ENCODE data around the gene CYB5RL. TPM values are rescaled to one million over a fixed set of nuclear protein-coding genes. Genes with fewer than 3 reads are reported as not detected.

The CYB5RL gene
- total RNA-seq, 1 experiment from 2014 or later = 13.1 TPM

DNA sequence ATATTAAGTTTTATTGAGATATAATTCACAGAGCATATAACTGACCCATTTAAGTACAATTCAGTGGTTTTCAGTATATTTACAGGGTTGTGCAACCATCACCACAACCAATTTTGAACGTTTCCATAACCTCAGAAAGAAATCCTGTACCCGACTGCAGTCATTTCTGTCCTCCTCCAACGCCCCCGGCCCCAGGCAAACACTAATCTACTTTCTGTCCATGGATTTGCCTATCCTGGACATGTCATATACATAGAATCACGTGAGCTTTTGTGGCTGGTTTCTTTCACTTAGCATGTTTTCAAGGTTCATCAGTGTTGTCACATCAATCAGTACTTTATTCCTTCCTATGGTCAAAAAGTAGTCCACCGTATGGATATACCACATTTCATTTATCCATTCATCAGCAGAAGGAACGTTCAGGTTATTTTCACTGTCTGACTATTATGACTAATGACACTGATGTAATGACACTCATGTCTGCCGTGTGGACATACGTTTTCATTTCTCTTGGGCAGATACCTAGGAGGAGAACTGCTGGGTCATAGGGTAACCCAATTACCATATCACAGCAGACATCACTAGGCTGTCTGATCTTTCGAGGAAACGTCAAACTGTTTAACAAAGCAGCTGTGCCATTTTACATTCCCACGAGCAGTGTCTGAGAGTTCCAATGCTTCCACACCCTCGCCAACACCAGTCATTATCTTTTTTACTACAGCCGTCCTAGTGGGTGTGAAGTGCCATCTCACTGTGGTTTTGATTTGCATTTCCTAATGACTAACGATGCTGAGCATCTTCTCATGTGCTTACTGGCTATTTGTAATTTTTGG is 30.9 kb upstream of the CYB5RL start (continued):
- TF ChIP-seq, protein P1, sequence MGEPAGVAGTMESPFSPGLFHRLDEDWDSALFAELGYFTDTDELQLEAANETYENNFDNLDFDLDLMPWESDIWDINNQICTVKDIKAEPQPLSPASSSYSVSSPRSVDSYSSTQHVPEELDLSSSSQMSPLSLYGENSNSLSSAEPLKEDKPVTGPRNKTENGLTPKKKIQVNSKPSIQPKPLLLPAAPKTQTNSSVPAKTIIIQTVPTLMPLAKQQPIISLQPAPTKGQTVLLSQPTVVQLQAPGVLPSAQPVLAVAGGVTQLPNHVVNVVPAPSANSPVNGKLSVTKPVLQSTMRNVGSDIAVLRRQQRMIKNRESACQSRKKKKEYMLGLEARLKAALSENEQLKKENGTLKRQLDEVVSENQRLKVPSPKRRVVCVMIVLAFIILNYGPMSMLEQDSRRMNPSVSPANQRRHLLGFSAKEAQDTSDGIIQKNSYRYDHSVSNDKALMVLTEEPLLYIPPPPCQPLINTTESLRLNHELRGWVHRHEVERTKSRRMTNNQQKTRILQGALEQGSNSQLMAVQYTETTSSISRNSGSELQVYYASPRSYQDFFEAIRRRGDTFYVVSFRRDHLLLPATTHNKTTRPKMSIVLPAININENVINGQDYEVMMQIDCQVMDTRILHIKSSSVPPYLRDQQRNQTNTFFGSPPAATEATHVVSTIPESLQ (CRISPR knock-in tag; IDR thresholded peaks at IDR 0.05) = no peak

DNA sequence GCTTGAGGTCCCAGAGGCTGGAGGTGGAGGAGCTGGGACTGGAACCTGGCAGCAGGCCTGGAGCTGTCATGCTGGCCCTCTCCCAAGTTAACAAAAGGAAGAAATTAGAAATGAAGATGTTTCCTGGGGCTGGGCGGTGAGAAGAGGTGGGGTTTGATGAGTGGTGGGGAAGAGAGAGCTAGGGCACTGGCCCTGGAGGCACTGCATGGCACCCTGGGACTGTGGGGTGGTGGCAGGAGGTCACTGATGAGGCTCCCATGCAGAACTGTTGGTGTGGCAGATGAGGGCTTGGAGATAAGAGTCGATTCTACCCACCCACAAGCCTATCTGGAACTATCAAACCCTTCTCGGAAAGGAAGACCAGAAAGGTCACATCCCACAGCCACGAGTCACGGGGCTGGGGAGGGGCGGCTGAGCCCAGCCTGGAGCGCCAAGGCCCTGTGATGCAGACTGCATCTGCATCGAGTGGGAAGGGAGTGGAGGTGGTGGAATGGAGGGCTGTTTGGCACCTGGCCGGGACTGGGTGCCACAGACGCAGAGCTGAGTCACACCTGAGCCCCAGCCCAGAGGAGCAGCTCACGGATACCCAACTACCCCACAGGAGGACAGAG is 29.6 kb upstream of the CYB5RL start:
- Mint-ChIP-seq H3K4me1 (peaks cover 16% of the 10 kb centered on the region), H3K27me3 (ENCODE audit: low read depth) (no peaks in the 10 kb centered on the region), H3K4me3 (no peak overlapping the region), H3K9me3 (no peaks in the 10 kb centered on the region), H3K27ac (peak overlapping the region; percentile 22; the same call in 1 of the 2 replicates), H3K36me3 (peaks cover 30% of the 10 kb centered on the region)
- ATAC-seq (no peak; the same call in 1 of the 2 replicates), DNase-seq (ENCODE audit: low spot score) (no peak)
- ChIA-PET POLR2A (interaction anchor here (1.2 kb wide), 1 partner anchor 81 kb away, joined by 3 read pairs; no protein-coding TSS in a partner anchor), CTCF (interaction anchor here (0.8 to 1.2 kb wide), 2 partner anchors 48 to 260 kb away, joined by 3 to 4 read pairs; no protein-coding TSS in a partner anchor)
- TF ChIP-seq HMGXB4 (CRISPR knock-in tag; IDR thresholded peaks at IDR 0.05) (no peak), SP1 (CRISPR knock-in tag; conservative IDR thresholded peaks at IDR 0.05) (no peak), ELF4 (CRISPR knock-in tag; IDR thresholded peaks at IDR 0.05; ENCODE audit: low read depth) (no peak), TEAD1 (CRISPR knock-in tag; IDR thresholded peaks at IDR 0.05) (no peak), ETV6 (CRISPR knock-in tag; IDR thresholded peaks at IDR 0.05) (no peak), ATF1 (CRISPR knock-in tag; IDR thresholded peaks at IDR 0.05) (no peak), ZNF396 (CRISPR knock-in tag; IDR thresholded peaks at IDR 0.05; ENCODE audit: borderline replicate concordance) (no peak)
- TF ChIP-seq, protein P2, sequence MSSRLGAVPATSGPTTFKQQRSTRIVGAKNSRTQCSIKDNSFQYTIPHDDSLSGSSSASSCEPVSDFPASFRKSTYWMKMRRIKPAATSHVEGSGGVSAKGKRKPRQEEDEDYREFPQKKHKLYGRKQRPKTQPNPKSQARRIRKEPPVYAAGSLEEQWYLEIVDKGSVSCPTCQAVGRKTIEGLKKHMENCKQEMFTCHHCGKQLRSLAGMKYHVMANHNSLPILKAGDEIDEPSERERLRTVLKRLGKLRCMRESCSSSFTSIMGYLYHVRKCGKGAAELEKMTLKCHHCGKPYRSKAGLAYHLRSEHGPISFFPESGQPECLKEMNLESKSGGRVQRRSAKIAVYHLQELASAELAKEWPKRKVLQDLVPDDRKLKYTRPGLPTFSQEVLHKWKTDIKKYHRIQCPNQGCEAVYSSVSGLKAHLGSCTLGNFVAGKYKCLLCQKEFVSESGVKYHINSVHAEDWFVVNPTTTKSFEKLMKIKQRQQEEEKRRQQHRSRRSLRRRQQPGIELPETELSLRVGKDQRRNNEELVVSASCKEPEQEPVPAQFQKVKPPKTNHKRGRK (CRISPR knock-in tag; IDR thresholded peaks at IDR 0.05; ENCODE audit: borderline replicate concordance) = no peak
- TF ChIP-seq, protein P3, sequence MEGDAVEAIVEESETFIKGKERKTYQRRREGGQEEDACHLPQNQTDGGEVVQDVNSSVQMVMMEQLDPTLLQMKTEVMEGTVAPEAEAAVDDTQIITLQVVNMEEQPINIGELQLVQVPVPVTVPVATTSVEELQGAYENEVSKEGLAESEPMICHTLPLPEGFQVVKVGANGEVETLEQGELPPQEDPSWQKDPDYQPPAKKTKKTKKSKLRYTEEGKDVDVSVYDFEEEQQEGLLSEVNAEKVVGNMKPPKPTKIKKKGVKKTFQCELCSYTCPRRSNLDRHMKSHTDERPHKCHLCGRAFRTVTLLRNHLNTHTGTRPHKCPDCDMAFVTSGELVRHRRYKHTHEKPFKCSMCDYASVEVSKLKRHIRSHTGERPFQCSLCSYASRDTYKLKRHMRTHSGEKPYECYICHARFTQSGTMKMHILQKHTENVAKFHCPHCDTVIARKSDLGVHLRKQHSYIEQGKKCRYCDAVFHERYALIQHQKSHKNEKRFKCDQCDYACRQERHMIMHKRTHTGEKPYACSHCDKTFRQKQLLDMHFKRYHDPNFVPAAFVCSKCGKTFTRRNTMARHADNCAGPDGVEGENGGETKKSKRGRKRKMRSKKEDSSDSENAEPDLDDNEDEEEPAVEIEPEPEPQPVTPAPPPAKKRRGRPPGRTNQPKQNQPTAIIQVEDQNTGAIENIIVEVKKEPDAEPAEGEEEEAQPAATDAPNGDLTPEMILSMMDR (IDR thresholded peaks at IDR 0.05) = no peak

DNA sequence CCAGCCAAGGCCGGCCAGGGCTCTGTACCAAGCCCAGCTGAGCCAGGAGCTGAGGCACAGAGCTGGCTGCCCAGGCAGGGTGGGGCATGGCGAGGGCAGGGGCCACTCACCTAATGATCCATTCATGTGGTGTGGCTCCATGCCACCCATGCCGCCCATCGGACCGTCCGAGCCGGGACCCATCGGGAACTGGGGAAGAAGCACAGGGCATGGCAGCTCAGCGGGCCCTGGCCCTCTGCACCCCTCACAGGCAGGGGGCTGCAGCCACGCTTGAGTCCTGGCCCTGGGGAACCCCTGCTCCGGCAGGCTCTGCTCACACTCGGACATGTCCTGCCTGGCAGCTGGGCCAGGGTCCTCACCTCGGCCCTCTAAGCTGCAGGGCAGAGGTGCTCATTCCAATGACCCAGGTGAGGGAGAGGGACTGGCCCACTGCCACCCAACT is 28.8 kb upstream of the CYB5RL start:
- no peak for ATAC-seq

More for the DNA sequence above, 28.8 kb upstream of the CYB5RL start:
- Mint-ChIP-seq H3K4me3 (no peak overlapping the region), H3K27me3 (ENCODE audit: low read depth) (no peaks in the 10 kb centered on the region), H3K4me1 (peaks cover 19% of the 10 kb centered on the region), H3K27ac (peak overlapping the region; percentile 67; the same call in 1 of the 2 replicates), H3K36me3 (peaks cover 28% of the 10 kb centered on the region), H3K9me3 (no peaks in the 10 kb centered on the region)
- DNase-seq (ENCODE audit: low spot score) = no peak
- ChIA-PET CTCF (interaction anchor here (0.8 to 2.1 kb wide), 16 partner anchors 24 to 320 kb away, joined by 3 to 11 read pairs (median 4); partner anchors contain the start of gene ACOT11), POLR2A (interaction anchor here (0.6 to 1.2 kb wide), 2 partner anchors 82 to 85 kb away, joined by 3 to 4 read pairs; no protein-coding TSS in a partner anchor)
- TF ChIP-seq KAT7 (CRISPR knock-in tag; IDR thresholded peaks at IDR 0.05; ENCODE audit: borderline replicate concordance) = no peak
- TF ChIP-seq, protein P4, sequence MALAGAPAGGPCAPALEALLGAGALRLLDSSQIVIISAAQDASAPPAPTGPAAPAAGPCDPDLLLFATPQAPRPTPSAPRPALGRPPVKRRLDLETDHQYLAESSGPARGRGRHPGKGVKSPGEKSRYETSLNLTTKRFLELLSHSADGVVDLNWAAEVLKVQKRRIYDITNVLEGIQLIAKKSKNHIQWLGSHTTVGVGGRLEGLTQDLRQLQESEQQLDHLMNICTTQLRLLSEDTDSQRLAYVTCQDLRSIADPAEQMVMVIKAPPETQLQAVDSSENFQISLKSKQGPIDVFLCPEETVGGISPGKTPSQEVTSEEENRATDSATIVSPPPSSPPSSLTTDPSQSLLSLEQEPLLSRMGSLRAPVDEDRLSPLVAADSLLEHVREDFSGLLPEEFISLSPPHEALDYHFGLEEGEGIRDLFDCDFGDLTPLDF (CRISPR knock-in tag; IDR thresholded peaks at IDR 0.05) = no peak
- TF ChIP-seq, protein P5, sequence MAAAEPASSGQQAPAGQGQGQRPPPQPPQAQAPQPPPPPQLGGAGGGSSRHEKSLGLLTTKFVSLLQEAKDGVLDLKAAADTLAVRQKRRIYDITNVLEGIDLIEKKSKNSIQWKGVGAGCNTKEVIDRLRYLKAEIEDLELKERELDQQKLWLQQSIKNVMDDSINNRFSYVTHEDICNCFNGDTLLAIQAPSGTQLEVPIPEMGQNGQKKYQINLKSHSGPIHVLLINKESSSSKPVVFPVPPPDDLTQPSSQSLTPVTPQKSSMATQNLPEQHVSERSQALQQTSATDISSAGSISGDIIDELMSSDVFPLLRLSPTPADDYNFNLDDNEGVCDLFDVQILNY (CRISPR knock-in tag; IDR thresholded peaks at IDR 0.05) = no peak

Measured in WTC11 (cell line).